Hematopoietic multipotent progenitor cell treated with erythropoietin and hydrocortisone succinate and interleukin-3 and kit ligand, for 17 days (in vitro differentiated cells): ENCODE data around the gene GAL3ST2.
"Not testable (repeated sequence)": the region's sequence is repeated elsewhere in the genome, so short reads cannot be mapped to it uniquely, and the experiment has no call there.

Experiments
- DNase-seq: peaks from one replicate; pipeline ENCODE4 v3.0.0-alpha.2; 2015; ENCODE audit warnings: low spot score

Gene GAL3ST2

GRCh38 chr2:241748468-241749256, 28.0 kb upstream of the GAL3ST2 start:
- no peak for DNase-seq

GRCh38 chr2:241750076-241750840, 26.4 kb upstream of the GAL3ST2 start:
- no peak for DNase-seq

- no peak for DNase-seq
Observed at GRCh38 chr2:241751152-241751551, 25.5 kb upstream of the GAL3ST2 start.

GRCh38 chr2:241751776-241752175, 24.8 kb upstream of the GAL3ST2 start:
- no peak for DNase-seq

GRCh38 chr2:241752253-241752652, 24.4 kb upstream of the GAL3ST2 start:
- DNase-seq = no peak

GRCh38 chr2:241752689-241753276, 23.8 kb upstream of the GAL3ST2 start:
- no peak for DNase-seq

GRCh38 chr2:241753493-241753892, 23.1 kb upstream of the GAL3ST2 start:
- no peak for DNase-seq

- DNase-seq = no peak
Observed at GRCh38 chr2:241754042-241754441, 22.6 kb upstream of the GAL3ST2 start.

- DNase-seq = no peak
Observed at GRCh38 chr2:241755166-241755565, 21.5 kb upstream of the GAL3ST2 start.

- DNase-seq = no peak
Observed at GRCh38 chr2:241755777-241756176, 20.8 kb upstream of the GAL3ST2 start.

GRCh38 chr2:241759067-241759807, 17.4 kb upstream of the GAL3ST2 start:
- DNase-seq = no peak

GRCh38 chr2:241759893-241760292, 16.7 kb upstream of the GAL3ST2 start:
- not testable (repeated sequence) for DNase-seq

- DNase-seq = no peak
Observed at GRCh38 chr2:241760301-241760771, 16.3 kb upstream of the GAL3ST2 start.

GRCh38 chr2:241762321-241762932, 14.2 kb upstream of the GAL3ST2 start:
- DNase-seq = no peak

GRCh38 chr2:241762933-241763369, 13.7 kb upstream of the GAL3ST2 start:
- DNase-seq = no peak

GRCh38 chr2:241763551-241764274, 12.9 kb upstream of the GAL3ST2 start:
- no peak for DNase-seq

GRCh38 chr2:241764275-241765241, 12.1 kb upstream of the GAL3ST2 start:
- no peak for DNase-seq

- DNase-seq = no peak
Observed at GRCh38 chr2:241767464-241768250, 9.0 kb upstream of the GAL3ST2 start.

GRCh38 chr2:241768251-241768711, 8.3 kb upstream of the GAL3ST2 start:
- no peak for DNase-seq
